RWPE1 (cell line): ENCODE measurements around the gene OR10H2.
"Not testable (repeated sequence)": the region's sequence is repeated elsewhere in the genome, so short reads cannot be mapped to it uniquely, and the experiment has no call there.

Experiments used
- CTCF ChIA-PET: fragments of 350-600 bp; sonication (Branson Sonifier 250); formaldehyde crosslinking; extraction: SDS; loops from one replicate; lab custom pipeline; 2021; lab: Yijun Ruan, JAX
- POLR2A ChIA-PET: fragments of 400-600 bp; formaldehyde crosslinking; extraction: SDS; loops from one replicate; lab custom pipeline; 2020; ENCODE audit warnings: antibody characterized with exemption; ENCODE audit not compliant: low non-redundant PET; lab: Yijun Ruan, JAX
- DNase-seq: peaks from one replicate; pipeline ENCODE4 v3.0.0; 2012; ENCODE audit warnings: low spot score
- H3K27ac ChIP-seq: fragments of 450-650 bp; 2 replicates; pipeline ENCODE4 v1.5.1; 2017
- CTCF ChIP-seq: fragments of 450-650 bp; conservative IDR thresholded peaks from 2 replicates; pipeline ENCODE4 v1.5.1; 2017; ENCODE audit warnings: low read depth, mild to moderate bottlenecking

Gene OR10H2

GRCh38 chr19:15740785-15741184, 13.0 kb downstream of the OR10H2 start:
- POLR2A ChIA-PET = no interaction called here
- TF ChIP-seq CTCF = no peak
- no peak for DNase-seq
- CTCF ChIA-PET = no interaction called here
- no peak overlapping the region for H3K27ac ChIP-seq

GRCh38 chr19:15748239-15748638, 20.4 kb downstream of the OR10H2 start:
- no peak for TF ChIP-seq CTCF
- DNase-seq = no peak
- H3K27ac ChIP-seq = no peak overlapping the region
- ChIA-PET CTCF (no interaction called here), POLR2A (no interaction called here)

- ChIA-PET POLR2A (no interaction called here), CTCF (interaction anchor here (0.6 kb wide), 1 partner anchor 125 kb away, joined by 5 read pairs; no protein-coding TSS in a partner anchor)
- no peak for DNase-seq
- no peak for TF ChIP-seq CTCF
- no peak overlapping the region for H3K27ac ChIP-seq
Observed at GRCh38 chr19:15758379-15758778, 30.6 kb downstream of the OR10H2 start.

GRCh38 chr19:15759962-15760565, 32.2 kb downstream of the OR10H2 start:
- ChIA-PET POLR2A (no interaction called here), CTCF (no interaction called here)
- H3K27ac ChIP-seq = no peak overlapping the region
- no peak for DNase-seq
- no peak; the same call in 1 of the 2 replicates for TF ChIP-seq CTCF

GRCh38 chr19:15769586-15769985, 41.8 kb downstream of the OR10H2 start:
- ChIA-PET POLR2A (no interaction called here), CTCF (interaction anchor here (0.7 kb wide), 1 partner anchor 88 kb away, joined by 3 read pairs; no protein-coding TSS in a partner anchor)
- no peak overlapping the region for H3K27ac ChIP-seq
- no peak for TF ChIP-seq CTCF
- DNase-seq = no peak

GRCh38 chr19:15774159-15774558, 46.3 kb downstream of the OR10H2 start:
- DNase-seq, POLR2A ChIA-PET, CTCF ChIA-PET, H3K27ac ChIP-seq: not testable (repeated sequence)

- CTCF ChIA-PET = no interaction called here
- no peak for TF ChIP-seq CTCF
- POLR2A ChIA-PET = no interaction called here
- H3K27ac ChIP-seq = no peak overlapping the region
- DNase-seq = no peak
Observed at GRCh38 chr19:15775249-15775648, 47.4 kb downstream of the OR10H2 start.
